HT-29 (cell line): Measurements from ENCODE around the gene S1PR4. TPM values are rescaled to one million over a fixed set of nuclear protein-coding genes. Genes with fewer than 3 reads are reported as not detected.
A peak's percentile ranks its signal among the peaks of the same experiment; 100 is the strongest.
"Not testable (repeated sequence)": the region's sequence is repeated elsewhere in the genome, so short reads cannot be mapped to it uniquely, and the experiment has no call there.

Source experiments
- DNase-seq: peaks from one replicate; pipeline ENCODE4 v3.0.0-alpha.2; 2015; ENCODE audit warnings: low spot score
- total RNA-seq: library from RNA; depleted of rRNA; stranded (reverse); fragments of >200 nt; shearing (Covaris generic); gene quantifications from 2 replicates; pipeline ENCODE4 v1.2.3, GENCODE V29; 2014

The S1PR4 gene
- total RNA-seq, 1 experiment from 2014 or later: not detected

DNA sequence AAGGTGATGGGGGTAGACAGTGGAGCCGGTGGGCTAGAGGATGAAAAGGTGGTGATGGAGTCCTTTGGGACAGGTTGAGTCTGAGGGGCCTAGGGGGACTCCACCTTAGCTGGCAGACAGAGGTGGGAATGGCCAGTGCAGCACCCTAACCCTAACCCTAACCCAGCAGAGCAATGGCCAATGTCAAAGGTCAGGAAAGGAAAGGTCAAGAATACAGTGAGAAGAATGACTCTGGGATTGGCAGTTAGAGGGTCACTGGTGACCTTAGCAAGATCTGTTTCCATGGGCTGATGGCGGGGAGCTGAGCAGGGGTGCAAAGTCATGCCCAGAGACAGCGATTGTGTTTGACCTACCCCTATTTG is 26.2 kb upstream of the S1PR4 start:
- no peak for DNase-seq

- DNase-seq: no peak
Measured at GRCh38 chr19:3153286-3154230, 25.0 kb upstream of the S1PR4 start.

DNA sequence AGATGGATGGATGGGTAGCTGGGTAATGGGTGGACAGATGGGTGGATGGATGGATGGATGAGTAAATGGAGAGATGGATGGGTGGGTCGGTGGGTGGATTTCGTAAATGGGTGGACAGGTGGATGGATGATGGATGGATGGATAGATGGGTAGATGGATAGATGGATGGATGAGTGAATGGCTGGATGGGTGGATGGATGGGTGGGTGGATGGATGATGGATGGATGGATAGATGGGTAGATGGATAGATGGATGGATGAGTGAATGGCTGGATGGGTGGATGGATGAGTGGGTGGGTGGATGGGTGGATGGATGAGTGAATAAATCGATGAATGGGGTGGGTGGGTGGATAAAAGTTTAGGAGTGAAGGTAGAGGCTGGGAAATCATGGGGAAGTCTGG is 24.1 kb upstream of the S1PR4 start:
- DNase-seq: not testable (repeated sequence)

GRCh38 chr19:3154957-3155736 is 23.4 kb upstream of the S1PR4 start:
- no peak for DNase-seq

- DNase-seq: no peak
Measured at GRCh38 chr19:3157096-3157845, 21.3 kb upstream of the S1PR4 start.

GRCh38 chr19:3159565-3159964 is 19.0 kb upstream of the S1PR4 start:
- DNase-seq: no peak

DNA sequence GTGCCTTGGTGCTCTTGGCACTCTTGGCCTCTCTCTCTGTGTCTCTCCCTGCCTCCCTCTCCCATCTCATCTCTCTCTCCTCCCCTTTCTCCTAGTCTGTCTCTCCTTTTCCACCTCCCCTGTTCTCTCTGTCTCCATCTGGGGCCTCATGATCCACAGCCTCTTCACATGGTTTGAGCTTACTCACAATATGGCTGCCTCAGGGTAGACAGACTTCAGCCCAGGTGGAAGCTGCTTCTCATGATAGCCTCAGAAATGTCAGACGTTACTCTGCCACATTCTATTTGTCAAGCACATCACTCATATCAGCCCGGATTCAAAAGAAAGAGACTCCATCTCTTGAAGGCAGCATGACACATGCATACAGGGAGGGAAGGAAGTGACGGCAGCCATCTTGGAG is 18.4 kb upstream of the S1PR4 start:
- no peak for DNase-seq

DNA sequence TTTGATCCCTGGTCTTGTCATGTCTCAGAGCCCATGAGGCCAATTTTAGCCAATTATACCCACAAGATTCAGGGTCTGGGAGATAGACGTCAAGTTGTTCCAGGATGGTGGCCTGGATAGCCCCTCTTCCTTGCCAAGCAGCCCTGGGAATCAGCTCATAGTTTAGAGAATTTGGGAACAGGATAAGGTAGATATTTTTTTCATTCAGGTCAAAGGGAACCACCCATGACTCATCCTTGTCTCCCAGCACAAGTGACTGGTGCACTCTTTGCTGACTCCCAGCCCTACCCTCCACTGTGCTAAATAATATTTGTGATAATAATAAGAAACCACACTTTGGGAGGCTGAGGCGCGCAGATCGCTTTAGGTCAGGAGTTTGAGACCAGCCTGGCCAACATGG is 17.1 kb upstream of the S1PR4 start:
- DNase-seq: no peak

DNA sequence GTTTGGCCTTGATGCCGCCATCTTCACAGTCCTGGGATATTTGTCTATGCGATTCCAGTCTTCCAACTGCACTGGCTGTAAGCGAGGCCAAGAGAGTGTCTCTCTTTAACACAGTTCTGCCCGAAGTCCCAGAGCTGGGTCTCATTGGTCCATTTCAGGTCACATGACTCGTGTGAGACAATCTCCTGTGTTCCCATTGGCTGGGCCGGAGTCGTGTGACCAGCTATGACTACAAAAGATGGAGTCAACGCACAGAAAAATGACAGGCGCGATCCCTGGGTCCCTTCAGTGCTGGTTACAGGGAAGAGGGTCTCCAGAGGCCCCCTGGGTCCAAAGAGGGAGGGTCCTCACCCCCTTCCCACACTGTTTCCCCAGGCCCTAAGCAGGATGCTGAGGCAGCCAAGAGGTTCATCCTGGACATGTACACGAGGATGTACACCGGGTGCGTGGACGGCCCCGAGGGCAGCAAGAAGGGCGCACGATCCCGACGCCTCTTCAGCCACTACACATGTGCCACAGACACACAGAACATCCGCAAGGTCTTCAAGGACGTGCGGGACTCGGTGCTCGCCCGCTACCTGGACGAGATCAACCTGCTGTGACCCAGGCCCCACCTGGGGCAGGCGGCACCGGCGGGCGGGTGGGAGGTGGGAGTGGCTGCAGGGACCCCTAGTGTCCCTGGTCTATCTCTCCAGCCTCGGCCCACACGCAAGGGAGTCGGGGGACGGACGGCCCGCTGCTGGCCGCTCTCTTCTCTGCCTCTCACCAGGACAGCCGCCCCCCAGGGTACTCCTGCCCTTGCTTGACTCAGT is 15.9 kb upstream of the S1PR4 start:
- no peak for DNase-seq

DNA sequence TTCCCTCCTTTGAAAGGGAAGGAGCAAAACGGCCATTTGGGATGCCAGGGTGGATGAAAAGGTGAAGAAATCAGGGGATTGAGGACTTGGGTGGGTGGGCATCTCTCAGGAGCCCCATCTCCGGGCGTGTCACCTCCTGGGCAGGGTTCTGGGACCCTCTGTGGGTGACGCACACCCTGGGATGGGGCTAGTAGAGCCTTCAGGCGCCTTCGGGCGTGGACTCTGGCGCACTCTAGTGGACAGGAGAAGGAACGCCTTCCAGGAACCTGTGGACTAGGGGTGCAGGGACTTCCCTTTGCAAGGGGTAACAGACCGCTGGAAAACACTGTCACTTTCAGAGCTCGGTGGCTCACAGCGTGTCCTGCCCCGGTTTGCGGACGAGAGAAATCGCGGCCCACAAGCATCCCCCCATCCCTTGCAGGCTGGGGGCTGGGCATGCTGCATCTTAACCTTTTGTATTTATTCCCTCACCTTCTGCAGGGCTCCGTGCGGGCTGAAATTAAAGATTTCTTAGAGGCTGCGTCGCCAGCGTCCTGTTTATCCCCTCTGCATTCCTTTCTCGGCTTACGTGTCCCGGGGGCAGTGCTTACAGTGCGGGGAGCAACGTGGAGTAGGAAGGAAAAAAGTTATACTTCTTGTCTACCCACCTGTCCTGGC is 15.2 kb upstream of the S1PR4 start:
- peak; percentile 44 for DNase-seq

GRCh38 chr19:3163943-3164342 is 14.6 kb upstream of the S1PR4 start:
- DNase-seq: no peak

GRCh38 chr19:3167533-3168272 is 10.9 kb upstream of the S1PR4 start:
- no peak for DNase-seq

- no peak for DNase-seq
Measured at GRCh38 chr19:3171894-3172672, 6.5 kb upstream of the S1PR4 start.

GRCh38 chr19:3172673-3173000 is 5.9 kb upstream of the S1PR4 start:
- not testable (repeated sequence) for DNase-seq

DNA sequence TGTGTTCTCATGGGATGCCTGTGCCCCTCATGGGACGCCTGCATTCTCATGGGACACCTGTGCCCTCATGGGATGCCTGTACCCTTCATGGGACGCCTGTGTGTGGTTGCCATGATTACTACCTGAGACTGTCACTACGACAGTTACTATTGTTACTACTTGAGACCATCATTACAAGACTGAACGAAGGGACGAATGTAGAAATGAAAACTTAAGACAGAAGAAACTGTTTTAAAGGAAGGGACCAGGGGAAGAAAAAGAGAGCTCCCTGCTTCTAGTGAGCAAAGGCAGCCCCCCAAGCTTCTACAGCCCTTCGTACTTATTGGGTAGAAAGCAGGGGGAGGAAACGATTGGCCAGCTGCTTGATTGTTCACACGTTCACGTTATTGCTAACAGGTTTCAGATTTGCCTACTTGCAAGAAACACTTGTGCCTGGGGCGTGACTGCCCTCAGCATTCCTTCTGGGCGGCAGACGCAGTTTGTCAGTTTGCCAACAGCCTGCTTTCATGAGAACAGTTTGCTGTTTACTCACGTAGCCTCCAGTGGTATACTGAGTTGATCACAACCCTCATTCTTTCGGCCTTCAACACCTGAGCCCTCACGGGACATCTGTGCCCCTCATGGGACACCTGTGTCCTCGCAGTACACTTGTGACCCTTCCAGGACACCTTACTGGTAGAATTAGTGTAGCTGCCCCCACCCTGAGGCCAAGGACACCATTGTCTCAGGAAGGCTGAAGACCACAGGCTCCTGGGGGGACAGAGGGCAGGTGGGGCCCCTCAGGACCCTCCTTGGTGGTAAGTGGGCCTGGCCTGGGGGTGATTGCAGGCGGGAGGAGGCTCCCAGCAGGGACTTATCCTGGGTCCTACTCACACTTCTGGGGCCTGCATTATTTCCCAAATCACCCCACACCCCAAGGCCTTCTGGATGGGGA is 2.5 kb upstream of the S1PR4 start:
- peak; percentile 52 for DNase-seq

GRCh38 chr19:3176715-3177501 is 1.7 kb upstream of the S1PR4 start:
- peak; percentile 11 for DNase-seq
